Central memory CD4-positive, alpha-beta T cell (primary cell): ENCODE measurements around the gene AGMO.

Source experiments
- DNase-seq: peaks from one replicate; pipeline ENCODE4 v3.0.0; 2022

Gene AGMO

GRCh38 chr7:15389073-15389472 lies 172.7 kb downstream of the AGMO start:
- no peak for DNase-seq

- no peak for DNase-seq
Observed at GRCh38 chr7:15378494-15379145, 183.2 kb downstream of the AGMO start.

GRCh38 chr7:15376600-15376999 lies 185.2 kb downstream of the AGMO start:
- no peak for DNase-seq

GRCh38 chr7:15370441-15370840 lies 191.4 kb downstream of the AGMO start:
- DNase-seq, result no peak

- no peak for DNase-seq
Observed at GRCh38 chr7:15368653-15369052, 193.2 kb downstream of the AGMO start.

GRCh38 chr7:15367897-15368296 lies 193.9 kb downstream of the AGMO start:
- no peak for DNase-seq

- DNase-seq, result no peak
Observed at GRCh38 chr7:15358112-15358511, 203.7 kb downstream of the AGMO start.

- no peak for DNase-seq
Observed at GRCh38 chr7:15352421-15353206, 209.2 kb downstream of the AGMO start.

- no peak for DNase-seq
Observed at GRCh38 chr7:15345216-15345615, 216.6 kb downstream of the AGMO start.

- DNase-seq, result no peak
Observed at GRCh38 chr7:15341817-15342216, 220.0 kb downstream of the AGMO start.

GRCh38 chr7:15336146-15336545 lies 225.7 kb downstream of the AGMO start:
- DNase-seq, result no peak

GRCh38 chr7:15335390-15335789 lies 226.4 kb downstream of the AGMO start:
- DNase-seq, result no peak

GRCh38 chr7:15334536-15335263 lies 227.1 kb downstream of the AGMO start:
- DNase-seq, result no peak

- DNase-seq, result no peak
Observed at GRCh38 chr7:15332956-15333355, 228.9 kb downstream of the AGMO start.

- DNase-seq, result no peak
Observed at GRCh38 chr7:15330943-15331342, 230.9 kb downstream of the AGMO start.

GRCh38 chr7:15327001-15327400 lies 234.8 kb downstream of the AGMO start:
- DNase-seq, result no peak

GRCh38 chr7:15326044-15326644 lies 235.7 kb downstream of the AGMO start:
- DNase-seq, result no peak

GRCh38 chr7:15323550-15323949 lies 238.3 kb downstream of the AGMO start:
- DNase-seq, result no peak

- DNase-seq, result no peak
Observed at GRCh38 chr7:15317215-15317614, 244.6 kb downstream of the AGMO start.

- DNase-seq, result no peak
Observed at GRCh38 chr7:15315678-15316077, 246.1 kb downstream of the AGMO start.

- no peak for DNase-seq
Observed at GRCh38 chr7:15314922-15315321, 246.9 kb downstream of the AGMO start.

GRCh38 chr7:15313361-15313760 lies 248.5 kb downstream of the AGMO start:
- no peak for DNase-seq

- DNase-seq, result no peak
Observed at GRCh38 chr7:15309872-15310271, 251.9 kb downstream of the AGMO start.
